ENCODE results near the gene BABAM2. TPM values are rescaled to one million over a fixed set of nuclear protein-coding genes. Genes with fewer than 3 reads are reported as not detected.

Gene BABAM2
- total RNA-seq, 1 donor, result 42.0 TPM

DNA sequence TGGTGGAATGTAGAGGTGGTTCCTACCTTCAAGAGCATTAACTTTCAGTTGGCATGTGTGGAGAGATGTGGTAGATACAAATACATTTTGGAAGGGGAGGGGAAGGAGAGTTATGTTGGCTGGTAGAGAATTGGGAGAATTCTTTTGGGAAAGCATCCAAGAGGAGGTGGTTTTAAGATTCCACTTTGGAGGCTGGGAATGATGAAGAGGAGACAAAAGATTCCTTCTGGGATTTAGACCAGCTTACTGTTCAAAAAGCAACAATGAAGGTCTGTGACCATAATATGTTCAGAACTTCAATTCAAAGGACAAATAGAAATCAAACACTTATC, 381.4 kb downstream of the BABAM2 start:
- H3K27me3 ChIP-seq (ENCODE audit: insufficient read depth, low read length), result no peaks in the 10 kb centered on the region
- peaks cover 55% of the 10 kb centered on the region for H3K4me1 ChIP-seq (ENCODE audit: insufficient read depth, low read length)
- peak; percentile 52 for DNase-seq (ENCODE audit: insufficient read length, low spot score, missing footprints)
- H3K79me2 ChIP-seq (ENCODE audit: insufficient read depth, low read length), result no peaks in the 10 kb centered on the region
- no peak overlapping the region for H3K27ac ChIP-seq (ENCODE audit: low read depth, low read length)
- TF ChIP-seq, protein P1, sequence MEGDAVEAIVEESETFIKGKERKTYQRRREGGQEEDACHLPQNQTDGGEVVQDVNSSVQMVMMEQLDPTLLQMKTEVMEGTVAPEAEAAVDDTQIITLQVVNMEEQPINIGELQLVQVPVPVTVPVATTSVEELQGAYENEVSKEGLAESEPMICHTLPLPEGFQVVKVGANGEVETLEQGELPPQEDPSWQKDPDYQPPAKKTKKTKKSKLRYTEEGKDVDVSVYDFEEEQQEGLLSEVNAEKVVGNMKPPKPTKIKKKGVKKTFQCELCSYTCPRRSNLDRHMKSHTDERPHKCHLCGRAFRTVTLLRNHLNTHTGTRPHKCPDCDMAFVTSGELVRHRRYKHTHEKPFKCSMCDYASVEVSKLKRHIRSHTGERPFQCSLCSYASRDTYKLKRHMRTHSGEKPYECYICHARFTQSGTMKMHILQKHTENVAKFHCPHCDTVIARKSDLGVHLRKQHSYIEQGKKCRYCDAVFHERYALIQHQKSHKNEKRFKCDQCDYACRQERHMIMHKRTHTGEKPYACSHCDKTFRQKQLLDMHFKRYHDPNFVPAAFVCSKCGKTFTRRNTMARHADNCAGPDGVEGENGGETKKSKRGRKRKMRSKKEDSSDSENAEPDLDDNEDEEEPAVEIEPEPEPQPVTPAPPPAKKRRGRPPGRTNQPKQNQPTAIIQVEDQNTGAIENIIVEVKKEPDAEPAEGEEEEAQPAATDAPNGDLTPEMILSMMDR (IDR thresholded peaks at IDR 0.05; ENCODE audit: extremely low read depth, low read depth, low read length), result no peak
- H3K4me2 ChIP-seq (ENCODE audit: insufficient read depth, low read length), result peak overlapping the region; percentile 37
- peak overlapping the region; percentile 39 for H2AFZ ChIP-seq (ENCODE audit: low read length)
- H3K9me3 ChIP-seq (ENCODE audit: low read depth, low read length), result no peaks in the 10 kb centered on the region
- H4K20me1 ChIP-seq (ENCODE audit: insufficient read depth, low read length), result no peaks in the 10 kb centered on the region
- no peak overlapping the region for H3K4me3 ChIP-seq (ENCODE audit: insufficient read depth, low read length)
- no peaks in the 10 kb centered on the region for H3K36me3 ChIP-seq (ENCODE audit: insufficient read depth, low read length)

DNA sequence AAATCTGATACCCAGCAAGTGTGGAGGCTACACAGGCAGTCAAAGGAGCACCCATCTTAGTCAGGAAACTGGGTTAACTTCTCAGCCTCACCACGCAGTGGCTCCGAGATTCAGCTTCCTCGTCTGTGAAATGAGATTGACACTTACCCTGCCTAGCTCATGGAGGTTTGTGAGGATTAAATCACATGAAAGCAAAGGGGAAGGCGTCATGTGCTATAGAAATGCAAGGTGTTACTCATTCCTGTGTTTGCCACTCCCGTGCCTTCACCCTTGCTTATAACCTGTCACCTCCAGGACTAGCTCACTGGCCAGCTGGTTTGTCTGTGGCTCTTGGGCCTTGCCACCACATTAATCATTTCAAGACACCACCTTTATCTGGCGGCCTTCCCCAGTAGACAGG, 383.2 kb downstream of the BABAM2 start:
- H3K4me1 ChIP-seq (ENCODE audit: insufficient read depth, low read length), result peaks cover 51% of the 10 kb centered on the region
- no peaks in the 10 kb centered on the region for H3K36me3 ChIP-seq (ENCODE audit: insufficient read depth, low read length)
- TF ChIP-seq, protein P1 (IDR thresholded peaks at IDR 0.05; ENCODE audit: extremely low read depth, low read depth, low read length), result no peak
- no peaks in the 10 kb centered on the region for H4K20me1 ChIP-seq (ENCODE audit: insufficient read depth, low read length)
- H3K27me3 ChIP-seq (ENCODE audit: insufficient read depth, low read length), result no peaks in the 10 kb centered on the region
- no peak for DNase-seq (ENCODE audit: insufficient read length, low spot score, missing footprints)
- no peaks in the 10 kb centered on the region for H3K79me2 ChIP-seq (ENCODE audit: insufficient read depth, low read length)
- H3K9me3 ChIP-seq (ENCODE audit: low read depth, low read length), result no peaks in the 10 kb centered on the region
- H2AFZ ChIP-seq (ENCODE audit: low read length), result no peak overlapping the region
- H3K4me3 ChIP-seq (ENCODE audit: insufficient read depth, low read length), result no peak overlapping the region
- H3K4me2 ChIP-seq (ENCODE audit: insufficient read depth, low read length), result no peak overlapping the region
- no peak overlapping the region for H3K27ac ChIP-seq (ENCODE audit: low read depth, low read length)

DNA sequence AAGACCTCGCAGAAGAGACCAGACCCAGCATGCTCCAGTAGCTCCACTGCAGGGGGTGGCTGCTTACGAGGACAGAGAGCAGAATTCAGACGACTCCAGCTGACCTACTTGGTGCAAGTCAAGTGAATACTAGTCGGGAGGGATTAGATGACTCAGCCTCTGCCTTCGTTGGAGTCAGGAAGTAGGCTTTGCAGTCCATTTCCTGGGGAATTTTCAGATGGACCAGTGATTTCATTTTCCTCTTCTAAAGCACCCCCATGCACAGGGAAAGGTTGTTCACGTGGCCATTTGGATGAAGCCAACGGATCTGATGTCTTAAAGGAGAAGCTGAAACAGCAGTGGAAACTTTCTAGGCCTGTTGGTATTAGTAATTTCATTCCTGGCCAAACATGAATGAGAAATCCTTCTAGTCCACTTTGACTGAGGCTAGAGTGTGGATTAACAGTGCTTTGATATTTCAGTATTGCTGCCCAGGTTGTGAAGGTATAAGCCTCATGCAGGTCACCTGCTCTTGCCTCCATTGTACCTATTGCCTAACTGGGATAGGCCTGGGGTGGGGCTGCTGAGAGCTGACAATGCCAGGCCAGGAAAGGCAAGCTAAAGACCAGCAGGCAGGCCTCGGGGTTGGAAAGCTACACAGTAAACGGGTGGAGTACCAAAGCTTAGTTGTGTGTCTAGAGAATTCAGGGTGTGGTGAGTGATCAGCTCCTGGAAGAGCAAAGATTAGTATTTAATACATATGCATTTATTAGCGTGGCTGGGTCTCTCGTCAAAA, 384.6 kb downstream of the BABAM2 start:
- Histone ChIP-seq H3K27me3 (ENCODE audit: insufficient read depth, low read length) (no peaks in the 10 kb centered on the region), H2AFZ (ENCODE audit: low read length) (peak overlapping the region; percentile 24), H3K4me1 (ENCODE audit: insufficient read depth, low read length) (peaks cover 42% of the 10 kb centered on the region), H3K36me3 (ENCODE audit: insufficient read depth, low read length) (no peaks in the 10 kb centered on the region), H3K27ac (ENCODE audit: low read depth, low read length) (peak overlapping the region; percentile 91), H3K79me2 (ENCODE audit: insufficient read depth, low read length) (no peaks in the 10 kb centered on the region), H4K20me1 (ENCODE audit: insufficient read depth, low read length) (no peaks in the 10 kb centered on the region), H3K4me3 (ENCODE audit: insufficient read depth, low read length) (no peak overlapping the region), H3K9me3 (ENCODE audit: low read depth, low read length) (no peaks in the 10 kb centered on the region), H3K4me2 (ENCODE audit: insufficient read depth, low read length) (peak overlapping the region; percentile 46)
- TF ChIP-seq, protein P1 (IDR thresholded peaks at IDR 0.05; ENCODE audit: extremely low read depth, low read depth, low read length), result no peak
- DNase-seq (ENCODE audit: insufficient read length, low spot score, missing footprints), result peak; percentile 88

DNA sequence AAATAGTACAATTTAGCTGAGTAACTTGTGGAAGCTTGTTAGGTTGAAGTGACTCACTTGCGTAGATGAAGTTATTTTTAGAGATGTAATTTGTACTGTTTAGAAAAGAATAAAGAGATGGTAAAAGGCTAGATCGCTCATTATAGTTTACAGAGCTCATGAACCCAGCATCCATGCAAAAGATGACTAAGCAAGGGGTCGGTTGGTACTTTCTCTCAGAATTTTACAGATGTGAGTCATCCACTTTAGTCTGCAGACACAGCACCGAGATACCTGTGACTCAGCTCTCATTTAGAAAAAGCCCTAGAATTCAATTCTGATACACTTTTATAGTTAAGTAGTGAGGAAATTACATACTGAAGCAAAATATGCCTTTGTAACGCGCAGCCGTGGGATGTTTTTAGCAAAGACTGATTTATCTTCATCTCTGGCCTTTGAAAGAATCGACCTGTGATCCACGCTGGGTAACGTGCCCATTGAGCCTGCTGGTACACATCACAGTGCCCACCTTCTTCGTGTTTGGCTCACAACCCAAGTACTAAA, 385.6 kb downstream of the BABAM2 start:
- no peaks in the 10 kb centered on the region for H3K79me2 ChIP-seq (ENCODE audit: insufficient read depth, low read length)
- H3K4me3 ChIP-seq (ENCODE audit: insufficient read depth, low read length), result no peak overlapping the region
- no peaks in the 10 kb centered on the region for H3K9me3 ChIP-seq (ENCODE audit: low read depth, low read length)
- peak overlapping the region; percentile 47 for H2AFZ ChIP-seq (ENCODE audit: low read length)
- H4K20me1 ChIP-seq (ENCODE audit: insufficient read depth, low read length), result no peaks in the 10 kb centered on the region
- TF ChIP-seq, protein P1 (IDR thresholded peaks at IDR 0.05; ENCODE audit: extremely low read depth, low read depth, low read length), result no peak
- H3K4me2 ChIP-seq (ENCODE audit: insufficient read depth, low read length), result peak overlapping the region; percentile 47
- H3K36me3 ChIP-seq (ENCODE audit: insufficient read depth, low read length), result no peaks in the 10 kb centered on the region
- peaks cover 40% of the 10 kb centered on the region for H3K4me1 ChIP-seq (ENCODE audit: insufficient read depth, low read length)
- H3K27ac ChIP-seq (ENCODE audit: low read depth, low read length), result peak overlapping the region; percentile 91
- DNase-seq (ENCODE audit: insufficient read length, low spot score, missing footprints), result peak; percentile 92
- no peaks in the 10 kb centered on the region for H3K27me3 ChIP-seq (ENCODE audit: insufficient read depth, low read length)

Data from osteoblast (primary cell).